Epidermal melanocyte (primary cell): ENCODE data around the gene ABCA9.

Source experiments
- DNase-seq: peaks from one replicate; pipeline ENCODE4 v3.0.0; 2011; ENCODE audit warnings: low spot score; ENCODE audit not compliant: insufficient read length

The ABCA9 gene

GRCh38 chr17:69066482-69066881 is 5.8 kb upstream of the ABCA9 start:
- DNase-seq: no peak

GRCh38 chr17:69065113-69065512 is 4.4 kb upstream of the ABCA9 start:
- no peak for DNase-seq

- no peak for DNase-seq
Observed at GRCh38 chr17:69064476-69064875, 3.7 kb upstream of the ABCA9 start.

GRCh38 chr17:69064001-69064400 is 3.3 kb upstream of the ABCA9 start:
- DNase-seq: no peak

- no peak for DNase-seq
Observed at GRCh38 chr17:69062860-69063581, 2.3 kb upstream of the ABCA9 start.

GRCh38 chr17:69061721-69062556 is 1.2 kb upstream of the ABCA9 start:
- DNase-seq: no peak

GRCh38 chr17:69059458-69060175 is 1.1 kb downstream of the ABCA9 start:
- DNase-seq: no peak

GRCh38 chr17:69058165-69058564 is 2.6 kb downstream of the ABCA9 start:
- no peak for DNase-seq

- DNase-seq: no peak
Observed at GRCh38 chr17:69057280-69057679, 3.4 kb downstream of the ABCA9 start.

GRCh38 chr17:69056179-69056823 is 4.4 kb downstream of the ABCA9 start:
- DNase-seq: no peak

GRCh38 chr17:69055334-69055733 is 5.4 kb downstream of the ABCA9 start:
- no peak for DNase-seq

GRCh38 chr17:69050999-69051775 is 9.5 kb downstream of the ABCA9 start:
- DNase-seq: no peak

GRCh38 chr17:69048634-69049033 is 12.1 kb downstream of the ABCA9 start:
- no peak for DNase-seq

- no peak for DNase-seq
Observed at GRCh38 chr17:69047368-69048263, 13.1 kb downstream of the ABCA9 start.

- no peak for DNase-seq
Observed at GRCh38 chr17:69046121-69046807, 14.5 kb downstream of the ABCA9 start.

- no peak for DNase-seq
Observed at GRCh38 chr17:69045646-69046045, 15.1 kb downstream of the ABCA9 start.

- no peak for DNase-seq
Observed at GRCh38 chr17:69044371-69044770, 16.4 kb downstream of the ABCA9 start.

GRCh38 chr17:69043098-69043734 is 17.5 kb downstream of the ABCA9 start:
- DNase-seq: no peak

GRCh38 chr17:69042308-69042707 is 18.4 kb downstream of the ABCA9 start:
- no peak for DNase-seq
